ENCODE measurements around the gene WDR93. TPM values are rescaled to one million over a fixed set of nuclear protein-coding genes. Genes with fewer than 3 reads are reported as not detected.
"Not testable (repeated sequence)": the region's sequence is repeated elsewhere in the genome, so short reads cannot be mapped to it uniquely, and the experiment has no call there.

WDR93 gene
- polyA plus RNA-seq, 3 donors, result not detected

- Mint-ChIP-seq H3K9me3 (peaks cover 0 to 2% (median 0%) of the 10 kb centered on the region in 7 donors), H3K4me3 (no peak overlapping the region), H3K27ac (no peak overlapping the region)
Observed at GRCh38 chr15:89686522-89686921, 4.1 kb upstream of the WDR93 start.

GRCh38 chr15:89689930-89690275 lies 708 bp upstream of the WDR93 start:
- Histone ChIP-seq H2AFZ (ENCODE audit: insufficient read depth, low read depth, low read length, poor library complexity, severe bottlenecking) (peak overlapping the region; percentile 100), H3K9ac (ENCODE audit: insufficient read depth, low read length, poor library complexity, severe bottlenecking) (peak overlapping the region; percentile 68), H3K27ac (ENCODE audit: low read depth in 1 of 2, low read length in 2 of 2) (peak overlapping the region in 1 of 2 donors; percentile 67), H3K4me1 (ENCODE audit: control insufficient read depth in 1 of 2, insufficient read depth in 2 of 2, low read length in 2 of 2) (peaks cover 11 to 14% of the 10 kb centered on the region in 2 donors), H3K4me3 (replicated peaks in 1 of 3; ENCODE audit: low read depth in 2 of 3, low read length in 3 of 3) (peak overlapping the region; percentile 85 to 99 (median 87)), H3K4me2 (replicated peaks; ENCODE audit: extremely low read depth, low read length, poor library complexity, severe bottlenecking) (peak overlapping the region; percentile 100)
- peaks cover 14% of the 10 kb centered on the region for H3K4me1 Mint-ChIP-seq
- DNase-seq; H3K27me3 Mint-ChIP-seq (ENCODE audit: low read depth in 3 of 3); H3K9me3 Mint-ChIP-seq; intact Hi-C loops (cut with micrococcal nuclease); H3K36me3 ChIP-seq (replicated peaks in 1 of 2; ENCODE audit: control insufficient read depth in 1 of 2, insufficient read depth in 2 of 2, low read length in 2 of 2); H3K27me3 ChIP-seq (ENCODE audit: control insufficient read depth in 2 of 2, insufficient read depth in 2 of 2, low read length in 2 of 2); H4K20me1 ChIP-seq (ENCODE audit: insufficient read depth, low read length); H3K9me3 ChIP-seq (replicated peaks in 1 of 2; ENCODE audit: control insufficient read depth in 1 of 2, insufficient read depth in 1 of 2, low read length in 2 of 2); H3K79me2 ChIP-seq (ENCODE audit: insufficient read depth, low read length); H3K36me3 Mint-ChIP-seq: not testable (repeated sequence)
- H3K27ac Mint-ChIP-seq, result peak overlapping the region in 3 of 7 donors; percentile 21 to 55 (median 54)
- peak overlapping the region; percentile 90 to 94 for H3K4me3 Mint-ChIP-seq
- WGBS (ENCODE audit: insufficient coverage), result 69% methylated on average over 9 of the region's 15 CpGs

More at GRCh38 chr15:89686522-89686921, 4.1 kb upstream of the WDR93 start:
- Histone ChIP-seq H3K9me3 (replicated peaks in 1 of 2; ENCODE audit: control insufficient read depth in 1 of 2, insufficient read depth in 1 of 2, low read length in 2 of 2) (no peaks in the 10 kb centered on the region), H2AFZ (ENCODE audit: insufficient read depth, low read depth, low read length, poor library complexity, severe bottlenecking) (no peak overlapping the region), H3K79me2 (ENCODE audit: insufficient read depth, low read length) (no peaks in the 10 kb centered on the region), H4K20me1 (ENCODE audit: insufficient read depth, low read length) (no peaks in the 10 kb centered on the region), H3K27ac (ENCODE audit: low read depth in 1 of 2, low read length in 2 of 2) (no peak overlapping the region), H3K27me3 (ENCODE audit: control insufficient read depth in 2 of 2, insufficient read depth in 2 of 2, low read length in 2 of 2) (no peaks in the 10 kb centered on the region), H3K4me2 (replicated peaks; ENCODE audit: extremely low read depth, low read length, poor library complexity, severe bottlenecking) (no peak overlapping the region), H3K9ac (ENCODE audit: insufficient read depth, low read length, poor library complexity, severe bottlenecking) (no peak overlapping the region), H3K4me3 (replicated peaks in 1 of 3; ENCODE audit: low read depth in 2 of 3, low read length in 3 of 3) (no peak overlapping the region), H3K4me1 (ENCODE audit: control insufficient read depth in 1 of 2, insufficient read depth in 2 of 2, low read length in 2 of 2) (peaks cover 11 to 14% of the 10 kb centered on the region in 2 donors), H3K36me3 (replicated peaks in 1 of 2; ENCODE audit: control insufficient read depth in 1 of 2, insufficient read depth in 2 of 2, low read length in 2 of 2) (no peaks in the 10 kb centered on the region)
- Mint-ChIP-seq H3K36me3 (peaks cover 3 to 6% of the 10 kb centered on the region in 2 donors), H3K27me3 (ENCODE audit: low read depth in 3 of 3) (no peaks in the 10 kb centered on the region), H3K4me1 (peaks cover 14% of the 10 kb centered on the region)
- TF ChIP-seq, protein P1, sequence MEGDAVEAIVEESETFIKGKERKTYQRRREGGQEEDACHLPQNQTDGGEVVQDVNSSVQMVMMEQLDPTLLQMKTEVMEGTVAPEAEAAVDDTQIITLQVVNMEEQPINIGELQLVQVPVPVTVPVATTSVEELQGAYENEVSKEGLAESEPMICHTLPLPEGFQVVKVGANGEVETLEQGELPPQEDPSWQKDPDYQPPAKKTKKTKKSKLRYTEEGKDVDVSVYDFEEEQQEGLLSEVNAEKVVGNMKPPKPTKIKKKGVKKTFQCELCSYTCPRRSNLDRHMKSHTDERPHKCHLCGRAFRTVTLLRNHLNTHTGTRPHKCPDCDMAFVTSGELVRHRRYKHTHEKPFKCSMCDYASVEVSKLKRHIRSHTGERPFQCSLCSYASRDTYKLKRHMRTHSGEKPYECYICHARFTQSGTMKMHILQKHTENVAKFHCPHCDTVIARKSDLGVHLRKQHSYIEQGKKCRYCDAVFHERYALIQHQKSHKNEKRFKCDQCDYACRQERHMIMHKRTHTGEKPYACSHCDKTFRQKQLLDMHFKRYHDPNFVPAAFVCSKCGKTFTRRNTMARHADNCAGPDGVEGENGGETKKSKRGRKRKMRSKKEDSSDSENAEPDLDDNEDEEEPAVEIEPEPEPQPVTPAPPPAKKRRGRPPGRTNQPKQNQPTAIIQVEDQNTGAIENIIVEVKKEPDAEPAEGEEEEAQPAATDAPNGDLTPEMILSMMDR (IDR thresholded peaks at IDR 0.05), result no peak
- no peak for DNase-seq
- intact Hi-C loops (cut with micrococcal nuclease), result no loop called here

All from CD14-positive monocyte (primary cell).